HL-60 (cell line): ENCODE measurements around the gene LIX1.

Source experiments
- GABPA ChIP-seq: IDR thresholded peaks from 2 replicates; pipeline ENCODE4 v1.6.1; 2012; ENCODE audit warnings: low read depth
- SPI1 ChIP-seq: IDR thresholded peaks from 2 replicates; pipeline ENCODE4 v1.6.1; 2012; ENCODE audit warnings: low read depth, mild to moderate bottlenecking, borderline replicate concordance

DNA sequence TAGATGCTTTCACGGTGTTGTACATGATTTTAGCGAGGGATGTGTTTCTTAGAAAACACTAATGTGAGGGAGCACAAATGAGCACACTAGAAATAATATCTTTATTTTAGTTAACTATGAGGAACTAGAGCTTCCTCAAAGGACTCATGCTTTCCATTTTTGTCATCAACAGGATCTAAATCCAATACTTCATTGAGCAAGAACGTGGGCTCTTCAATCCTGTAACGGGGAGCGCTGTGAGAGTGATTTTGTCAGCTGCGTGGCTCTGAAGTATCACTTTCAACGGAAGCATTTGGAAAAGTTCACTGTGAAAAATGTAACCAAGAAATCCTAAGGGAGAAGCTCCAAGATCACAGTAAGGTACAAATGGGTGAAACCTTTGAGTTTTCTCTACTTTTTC lies 93.2 kb downstream of the LIX1 start:
- no peak for TF ChIP-seq GABPA
- no peak for TF ChIP-seq SPI1
